HG03103 (cell line): Measurements from ENCODE around the gene MGME1.

Experiments used
- ATAC-seq: cut with Tn5 transposase; IDR thresholded peaks from one replicate; pipeline ENCODE4 v1.9.1; 2021; ENCODE audit warnings: low read depth; ENCODE audit not compliant: unreplicated experiment

Gene MGME1, protein sequence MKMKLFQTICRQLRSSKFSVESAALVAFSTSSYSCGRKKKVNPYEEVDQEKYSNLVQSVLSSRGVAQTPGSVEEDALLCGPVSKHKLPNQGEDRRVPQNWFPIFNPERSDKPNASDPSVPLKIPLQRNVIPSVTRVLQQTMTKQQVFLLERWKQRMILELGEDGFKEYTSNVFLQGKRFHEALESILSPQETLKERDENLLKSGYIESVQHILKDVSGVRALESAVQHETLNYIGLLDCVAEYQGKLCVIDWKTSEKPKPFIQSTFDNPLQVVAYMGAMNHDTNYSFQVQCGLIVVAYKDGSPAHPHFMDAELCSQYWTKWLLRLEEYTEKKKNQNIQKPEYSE

DNA sequence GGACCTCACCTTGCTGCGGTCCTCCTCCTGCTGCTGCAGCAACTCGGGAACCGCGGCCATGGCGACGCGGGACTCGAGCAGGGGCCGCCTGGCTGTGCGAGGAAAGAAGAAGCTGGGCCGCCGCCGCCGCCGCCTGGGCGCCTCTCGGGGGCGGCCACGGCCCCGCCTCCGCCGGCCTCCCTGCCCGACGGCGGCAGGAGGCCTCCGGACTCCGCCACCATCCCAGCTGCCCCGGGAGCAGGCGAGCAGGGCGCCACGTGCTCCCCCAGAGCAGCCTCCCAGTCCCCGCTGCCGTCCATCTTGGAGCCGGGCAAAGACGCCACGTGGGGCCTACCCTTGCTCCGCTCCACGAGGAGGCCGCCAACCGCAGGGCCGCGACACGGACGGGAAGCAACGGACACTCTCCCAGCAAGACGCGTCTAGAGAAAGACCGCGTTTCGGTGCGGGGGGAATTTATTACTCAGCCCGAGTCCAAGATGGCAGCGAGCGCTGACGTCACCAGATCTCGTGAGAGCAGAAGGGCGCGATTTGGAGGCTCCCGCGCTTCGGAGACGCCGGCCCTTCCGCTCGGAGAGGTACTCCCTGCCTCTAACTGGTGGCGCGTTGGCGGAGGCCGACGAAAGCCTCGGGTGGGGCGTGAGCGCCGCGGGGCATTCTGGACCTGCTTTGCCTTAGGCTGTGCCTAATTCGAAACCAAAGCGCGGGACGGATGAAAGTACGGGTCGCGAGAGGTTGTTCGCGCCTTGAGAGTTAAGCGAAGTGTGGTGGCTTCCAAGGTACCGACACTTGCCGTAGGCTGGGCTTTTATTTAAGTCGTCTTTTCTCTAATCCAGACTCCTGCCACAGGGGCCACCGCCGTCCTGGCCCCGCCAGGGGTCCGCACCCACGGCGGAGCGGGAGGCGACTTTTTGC, at the start of gene MGME1, which contains the start of gene SNX5:
Gene MGME1, plus strand, starts transcription at position 653 of the 912 bp plus-strand sequence. CDS start 842 bp downstream, outside the sequence.
Gene SNX5, minus strand, starts transcription at position 429 of the 912 bp plus-strand sequence. Its CDS starts 369 bp downstream, at position 60.
- peak; percentile 67 for ATAC-seq

GRCh38 chr20:17919149-17919548, 49.7 kb upstream of the MGME1 start:
- no peak for ATAC-seq

DNA sequence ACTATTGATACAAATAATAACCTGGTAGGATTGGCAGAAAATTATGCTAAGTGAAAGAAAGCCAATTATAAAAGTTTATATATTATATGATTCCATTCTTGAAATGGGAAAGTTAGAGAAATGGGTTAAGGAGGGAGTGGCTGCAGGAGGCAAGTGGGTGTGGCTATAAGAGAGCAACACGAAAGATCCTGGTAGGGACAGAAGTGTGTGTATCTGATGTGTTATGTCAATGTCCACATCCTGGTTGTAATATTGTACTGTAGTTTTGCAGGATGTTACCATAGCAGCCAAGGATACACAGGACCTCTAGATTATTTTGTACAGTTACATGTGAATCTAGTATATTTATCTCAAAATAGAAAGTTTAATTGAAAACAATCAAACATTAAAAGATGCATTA, 47.0 kb upstream of the MGME1 start:
- no peak for ATAC-seq

DNA sequence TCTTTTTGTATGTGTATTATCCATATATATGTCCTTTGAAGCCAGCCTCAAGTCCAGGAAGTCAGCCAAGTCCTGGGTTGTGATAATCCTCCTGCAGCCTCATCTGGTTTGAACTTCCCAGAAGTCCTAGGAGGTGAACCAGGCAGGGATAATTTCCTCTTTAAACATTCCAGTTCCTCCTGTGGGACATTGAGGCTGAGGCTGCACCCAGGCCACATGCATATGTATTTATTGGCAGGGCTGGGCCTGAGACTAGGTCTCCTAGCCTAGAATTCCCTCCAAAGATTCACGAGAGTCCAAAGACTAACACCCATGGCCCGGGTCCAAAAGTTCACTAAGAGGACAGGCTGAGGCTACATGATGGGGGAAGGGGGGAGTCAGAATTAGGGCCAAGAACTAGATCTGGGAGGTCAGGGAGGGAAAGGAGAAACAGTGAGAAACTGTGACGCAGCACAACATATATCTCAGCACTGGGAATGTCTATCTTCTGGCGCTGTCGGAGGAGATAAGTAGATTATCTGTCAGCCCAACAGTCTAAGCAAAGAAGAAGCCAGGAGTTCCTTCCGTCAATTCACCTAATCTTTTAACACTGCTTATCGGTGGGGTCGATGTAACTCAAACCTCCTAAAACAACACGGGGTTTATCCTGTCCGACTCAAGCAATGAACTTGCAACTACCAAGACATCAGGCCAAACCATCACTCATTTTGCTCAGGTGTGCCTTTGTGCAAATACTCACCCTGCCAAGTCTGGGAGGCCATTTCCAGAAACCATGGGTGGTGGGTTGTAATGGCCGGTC, 43.5 kb upstream of the MGME1 start:
- no peak for ATAC-seq

- no peak for ATAC-seq
These were observed 42.9 kb upstream of the MGME1 start for GRCh38 chr20:17925940-17926300.

GRCh38 chr20:17928211-17928611, 40.6 kb upstream of the MGME1 start:
- no peak for ATAC-seq

DNA sequence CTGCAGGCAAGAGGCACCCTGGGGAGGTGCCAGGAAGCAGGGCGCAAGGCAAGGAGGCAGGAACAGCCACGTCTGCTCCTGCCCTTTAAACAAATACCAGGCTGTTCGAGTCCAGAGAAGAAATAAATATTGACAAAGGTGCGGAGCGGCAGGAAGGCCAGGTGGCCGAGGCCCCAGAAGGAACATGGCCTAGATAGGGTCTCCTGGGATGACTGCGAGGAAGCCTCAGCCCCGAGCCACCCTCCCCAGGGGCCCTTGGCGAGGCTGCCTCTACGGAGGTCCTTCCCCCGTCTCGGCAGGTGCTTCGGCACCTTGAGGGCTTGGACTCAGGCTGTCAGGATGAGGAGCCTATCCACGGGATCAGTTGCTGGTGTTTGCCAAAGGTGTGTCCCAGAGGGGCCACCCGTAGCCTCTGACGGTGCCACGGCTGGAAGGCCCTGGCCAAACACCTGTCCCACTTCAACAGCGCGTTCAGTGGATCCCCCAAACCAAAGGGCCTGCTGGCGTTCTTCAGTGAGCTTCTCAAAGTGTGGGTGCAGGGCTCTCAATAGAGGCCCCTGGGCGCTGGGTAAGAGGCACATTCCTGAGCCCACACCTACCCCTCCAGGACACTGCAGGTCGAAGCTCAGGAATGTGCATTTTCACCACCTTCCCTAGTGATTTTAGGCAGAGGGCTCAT, 40.0 kb upstream of the MGME1 start:
- ATAC-seq = no peak

DNA sequence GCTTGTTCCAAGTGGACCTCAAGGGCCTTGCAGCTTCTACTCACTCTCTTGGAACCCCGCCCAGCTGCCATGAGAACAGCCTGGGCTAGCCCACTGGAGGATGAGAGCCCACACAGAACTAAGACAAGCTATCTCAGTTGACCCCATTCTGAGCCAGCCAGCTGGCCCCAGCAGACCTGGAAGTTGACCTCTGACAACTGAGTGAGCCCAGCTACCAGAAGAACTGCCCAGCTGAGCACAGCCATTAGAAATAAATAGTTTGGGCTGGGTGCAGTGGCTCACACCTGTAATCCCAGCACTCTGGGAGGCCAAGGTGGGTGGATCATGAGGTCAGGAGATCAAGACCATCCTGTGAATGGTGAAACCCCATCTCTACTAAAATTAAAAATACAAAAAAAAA, 37.3 kb upstream of the MGME1 start:
- ATAC-seq = no peak

DNA sequence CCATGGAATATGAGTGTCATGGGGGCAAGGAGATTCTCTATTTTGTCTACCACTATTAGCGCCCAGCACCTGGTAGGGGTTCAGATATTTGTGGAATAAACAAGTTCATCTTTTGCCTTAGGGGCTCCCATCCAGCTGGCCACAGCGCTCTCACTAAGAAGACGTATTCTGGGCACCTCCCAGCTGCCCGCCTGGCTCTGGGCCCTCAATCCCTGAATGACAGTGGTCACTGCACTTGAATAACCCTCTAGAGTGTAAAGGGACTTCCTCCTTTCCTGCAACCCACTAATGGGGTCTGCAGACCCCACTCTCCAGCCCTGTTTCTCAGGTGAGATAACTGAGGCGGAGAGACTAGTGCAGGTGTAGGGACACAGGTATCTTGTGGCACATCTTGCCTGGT, 36.4 kb upstream of the MGME1 start:
- ATAC-seq = no peak

DNA sequence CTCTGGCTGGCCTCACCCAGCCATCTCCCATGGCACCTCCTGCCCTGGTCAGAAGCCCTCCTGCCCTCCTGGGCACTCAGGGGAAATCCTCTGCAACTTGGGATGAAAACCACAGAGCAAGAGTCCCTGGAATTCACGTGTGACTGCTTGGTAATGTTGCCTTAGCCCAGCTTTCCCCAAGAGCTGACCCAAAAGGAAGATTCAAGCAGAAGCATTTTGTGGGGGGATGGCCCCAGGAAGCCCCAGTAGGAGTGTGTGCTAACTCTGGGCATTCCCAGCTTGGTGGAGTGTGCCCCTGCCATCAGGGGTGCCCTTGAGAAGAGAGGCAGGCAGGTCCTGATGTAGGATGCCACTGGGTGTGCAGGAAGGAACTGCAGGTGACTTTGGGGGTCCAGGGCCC, 35.7 kb upstream of the MGME1 start:
- ATAC-seq = no peak

DNA sequence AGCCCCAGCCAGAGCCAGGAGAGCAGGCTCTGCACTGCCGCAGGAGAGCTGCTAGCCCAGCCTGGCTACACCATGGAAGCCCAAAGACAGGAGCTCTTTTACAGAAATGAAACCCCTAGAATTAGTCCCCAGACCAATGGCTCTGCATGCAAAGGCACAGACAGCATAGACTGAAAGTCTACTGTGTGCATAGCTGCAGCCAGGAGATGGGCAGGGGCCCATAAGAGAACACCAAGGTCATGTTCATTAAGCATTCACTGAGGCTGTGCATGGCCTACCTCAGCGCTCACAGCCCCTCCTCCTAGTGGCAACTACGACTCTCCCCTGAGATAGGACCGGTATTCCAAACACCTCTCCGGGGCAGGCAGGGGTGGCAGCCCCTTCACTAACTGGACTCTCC, 35.1 kb upstream of the MGME1 start:
- no peak for ATAC-seq

DNA sequence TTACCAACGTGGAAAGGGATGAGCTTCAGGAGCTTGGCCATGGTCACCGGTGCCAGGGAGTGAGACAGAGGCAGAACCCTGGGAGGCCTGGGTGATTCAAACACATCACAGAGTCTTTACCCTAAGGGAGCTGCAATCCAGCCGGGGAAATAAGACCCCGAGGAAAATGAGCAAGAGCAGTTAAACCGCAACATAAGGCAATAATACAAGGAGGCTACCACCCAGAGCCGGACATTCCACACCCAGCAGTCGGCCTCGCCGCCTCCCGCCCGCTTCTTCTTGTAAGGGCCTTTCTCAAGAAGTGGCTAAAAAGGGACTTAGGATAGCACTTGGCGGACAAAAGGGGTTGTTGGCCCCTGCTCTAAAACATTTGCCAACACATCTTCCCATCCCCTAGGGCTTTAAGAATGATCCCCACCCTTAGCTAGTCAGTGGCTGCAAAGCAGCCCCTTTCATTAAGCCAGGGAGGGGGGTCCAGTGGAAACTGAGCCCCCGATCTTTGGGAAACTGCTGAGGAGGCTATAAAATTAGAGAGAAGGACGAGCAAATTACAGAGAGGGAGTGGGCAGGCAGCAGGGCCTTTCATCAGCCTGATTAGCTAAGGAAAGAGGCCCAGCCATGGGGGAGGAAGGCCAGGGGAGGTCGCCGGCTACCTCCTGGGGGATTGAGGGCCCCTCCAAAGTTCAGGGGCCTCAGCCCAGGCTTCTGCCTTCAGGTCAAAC, 34.5 kb upstream of the MGME1 start:
- no peak for ATAC-seq

DNA sequence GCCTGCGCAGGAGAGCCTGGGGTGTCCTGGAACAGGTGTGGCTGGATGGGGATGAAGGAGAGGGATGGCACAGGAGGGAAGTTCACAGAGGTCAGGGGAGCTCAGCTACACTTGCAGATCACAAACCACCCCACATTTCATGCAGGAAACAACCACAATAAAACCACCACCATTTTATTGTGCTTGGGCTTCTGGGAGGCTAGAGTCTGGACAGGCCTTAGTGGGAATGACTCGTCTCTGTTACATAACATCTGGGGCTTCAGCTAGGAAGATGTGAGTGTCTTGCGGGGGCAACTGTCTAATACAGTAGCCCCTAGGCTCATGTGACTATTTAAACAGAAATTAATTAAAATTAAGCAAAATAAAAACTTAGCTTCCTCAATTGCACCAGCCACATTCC, 33.6 kb upstream of the MGME1 start:
- no peak for ATAC-seq

DNA sequence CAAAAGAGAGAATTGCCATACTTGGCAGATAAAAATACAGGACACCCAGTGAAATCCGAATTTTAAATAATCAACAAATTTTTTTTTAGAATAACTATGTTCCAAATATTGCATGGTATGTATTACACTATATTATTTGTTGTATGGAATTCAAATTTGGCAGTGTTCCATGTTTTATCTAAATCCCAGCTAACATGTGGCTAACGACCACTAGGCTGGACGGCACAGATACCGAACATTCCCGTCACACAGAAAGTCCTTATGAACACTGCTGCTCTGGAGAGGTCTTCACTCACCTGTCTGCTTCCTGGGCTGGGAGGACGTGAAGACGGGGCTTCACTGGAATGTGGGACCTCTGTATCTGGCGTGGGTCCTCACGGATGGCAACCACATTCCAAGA, 33.1 kb upstream of the MGME1 start:
- ATAC-seq = no peak

DNA sequence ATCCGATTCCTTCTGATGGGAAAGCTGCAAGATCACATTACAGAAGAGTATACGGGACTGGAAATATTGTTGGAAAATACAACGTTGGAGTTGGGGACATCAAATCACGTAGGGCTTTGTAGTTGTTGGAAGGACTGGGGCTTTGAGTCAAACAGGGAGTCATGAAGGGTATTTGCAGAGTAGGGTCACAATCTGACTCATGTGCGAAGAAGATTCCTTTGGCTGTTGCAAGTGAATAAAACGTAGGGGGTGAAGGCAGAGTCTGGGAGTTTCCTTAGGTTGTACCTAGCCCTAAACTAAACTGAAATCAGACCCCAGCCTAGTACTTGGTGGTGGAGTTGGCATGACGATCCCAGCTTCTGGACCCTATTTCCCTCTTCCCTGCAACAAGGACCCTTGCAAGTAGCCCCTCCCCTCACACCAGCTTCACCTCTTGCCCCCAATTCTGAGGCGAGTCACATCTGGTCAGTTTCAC, 32.5 kb upstream of the MGME1 start:
- no peak for ATAC-seq

- ATAC-seq = no peak
These were observed 31.8 kb upstream of the MGME1 start for GRCh38 chr20:17936761-17937732.

- peak; percentile 70 for ATAC-seq
These were observed 29.8 kb upstream of the MGME1 start for GRCh38 chr20:17938871-17939619.
